ENCODE measurements around the gene TUBB4B. TPM values are rescaled to one million over a fixed set of nuclear protein-coding genes. Genes with fewer than 3 reads are reported as not detected.

TUBB4B gene
- total and polyA plus RNA-seq, 2 experiments from 2014 or later, result 159 to 373 TPM

DNA sequence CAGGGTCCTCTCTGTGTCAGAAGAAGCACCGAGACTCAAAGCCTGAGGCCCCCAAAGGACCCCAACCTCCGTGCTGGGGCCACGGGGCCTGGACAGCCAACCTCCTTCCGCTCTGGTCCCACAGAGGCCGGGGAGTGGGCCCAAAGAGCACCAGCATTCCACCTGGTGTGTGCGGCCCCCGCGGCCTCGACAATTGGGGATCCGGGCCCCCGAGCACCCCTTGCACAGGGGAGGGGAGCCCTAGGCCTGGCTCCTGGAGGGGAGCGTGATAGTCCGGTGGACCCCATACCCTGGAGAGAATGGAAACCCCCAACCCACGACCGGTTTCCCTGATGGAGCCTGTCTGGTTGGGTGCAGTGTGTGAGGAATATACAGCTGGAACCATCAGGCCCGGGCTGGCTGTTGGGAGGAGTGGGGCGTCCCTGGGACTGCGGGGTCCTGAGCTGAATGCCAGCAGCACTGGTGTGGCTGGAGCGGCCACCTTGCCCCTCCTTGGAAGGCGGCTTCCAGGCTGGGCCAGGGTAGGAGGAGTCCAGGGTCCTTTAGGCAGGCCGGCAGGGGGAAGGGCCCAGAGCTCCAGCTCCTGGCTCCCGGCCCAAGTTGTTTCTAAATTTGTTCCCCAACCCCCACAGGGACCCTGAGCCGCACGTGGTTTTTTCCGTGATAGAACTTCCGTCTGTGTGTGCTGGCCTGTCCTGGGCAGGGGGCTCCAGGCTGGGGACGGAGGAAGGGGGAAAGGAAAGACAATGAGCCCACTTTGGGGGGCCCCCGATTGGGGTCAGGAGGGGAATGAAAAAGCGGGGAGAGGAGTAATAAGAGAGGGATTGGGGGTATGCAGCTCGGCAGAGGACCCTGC is 35.6 kb downstream of the TUBB4B start:
- TF ChIP-seq EZH2phosphoT487 (IDR thresholded peaks at IDR 0.05; ENCODE audit: insufficient read depth, low read depth) (no peak), EZH2 (IDR thresholded peaks at IDR 0.05; ENCODE audit: insufficient read depth, poor library complexity, severe bottlenecking) (no peak)

GRCh38 chr9:137277329-137278041 is 36.4 kb downstream of the TUBB4B start, which contains the start of gene TOR4A:
TOR4A (plus strand) TSS chr9:137277726; CDS start chr9:137278690, 964 bp downstream.
- H3K9me2 ChIP-seq (ENCODE audit: insufficient read depth), result no peaks in the 10 kb centered on the region
- no peaks in the 10 kb centered on the region for H4K20me1 ChIP-seq (ENCODE audit: insufficient read depth)
- 5 to 6% methylated on average over 10 to 25 of the region's 25 CpGs for WGBS, 2 experiments (ENCODE audit: low coverage in 1 of 2, low lambda C conversion rate in 2 of 2, missing lambda C conversion rate in 2 of 2)
- no peaks in the 10 kb centered on the region for H3K79me2 ChIP-seq (ENCODE audit: insufficient read depth)
- peak within 1 kb of the TSS; percentile 23; the same call in 1 of the 2 replicates for H3K27ac ChIP-seq
- H3K4me1 ChIP-seq (ENCODE audit: insufficient read depth), result peaks cover 8% of the 10 kb centered on the region
- H3K4me2 ChIP-seq (ENCODE audit: unreplicated experiment), result peak within 1 kb of the TSS; percentile 86
- no peaks in the 10 kb centered on the region for H3K9me3 ChIP-seq (ENCODE audit: low read depth)
- H3F3A ChIP-seq (ENCODE audit: insufficient read depth), result no peaks in the 10 kb centered on the region
- TF ChIP-seq EZH2 (IDR thresholded peaks at IDR 0.05; ENCODE audit: insufficient read depth, poor library complexity, severe bottlenecking) (no peak), EZH2phosphoT487 (IDR thresholded peaks at IDR 0.05; ENCODE audit: insufficient read depth, low read depth) (no peak)
- H2AFZ ChIP-seq, result peak within 1 kb of the TSS; percentile 11; the same call in 1 of the 2 replicates
- peak; percentile 95 for DNase-seq
- in situ Hi-C loops (cut with MboI), result no loop called here
- no peaks in the 10 kb centered on the region for H3K27me3 ChIP-seq (replicated peaks; ENCODE audit: insufficient read depth)
- peak within 1 kb of the TSS; percentile 78 for H3K4me3 ChIP-seq
- no peaks in the 10 kb centered on the region; the same call in 1 of the 2 replicates for H3K36me3 ChIP-seq (ENCODE audit: low read depth)
- H3K9ac ChIP-seq, result peak within 1 kb of the TSS; percentile 71

More for the DNA sequence above, 35.6 kb downstream of the TUBB4B start:
- no peaks in the 10 kb centered on the region for H3K9me2 ChIP-seq (ENCODE audit: insufficient read depth)
- H3K9me3 ChIP-seq (ENCODE audit: low read depth), result no peaks in the 10 kb centered on the region
- H3F3A ChIP-seq (ENCODE audit: insufficient read depth), result no peaks in the 10 kb centered on the region
- H2AFZ ChIP-seq, result no peak overlapping the region
- H3K27ac ChIP-seq, result peak overlapping the region; percentile 23; the same call in 1 of the 2 replicates
- H4K20me1 ChIP-seq (ENCODE audit: insufficient read depth), result no peaks in the 10 kb centered on the region
- no peaks in the 10 kb centered on the region; the same call in 1 of the 2 replicates for H3K36me3 ChIP-seq (ENCODE audit: low read depth)
- peak overlapping the region; percentile 86 for H3K4me2 ChIP-seq (ENCODE audit: unreplicated experiment)
- H3K79me2 ChIP-seq (ENCODE audit: insufficient read depth), result no peaks in the 10 kb centered on the region
- H3K4me3 ChIP-seq, result peak overlapping the region; percentile 78
- H3K4me1 ChIP-seq (ENCODE audit: insufficient read depth), result peaks cover 8% of the 10 kb centered on the region
- peak overlapping the region; percentile 71 for H3K9ac ChIP-seq
- no peaks in the 10 kb centered on the region for H3K27me3 ChIP-seq (replicated peaks; ENCODE audit: insufficient read depth)
- in situ Hi-C loops (cut with MboI), result no loop called here
- peak; percentile 63 for DNase-seq
- 48 to 58% methylated on average over 23 to 30 of the region's 30 CpGs for WGBS, 2 experiments (ENCODE audit: low coverage in 1 of 2, low lambda C conversion rate in 2 of 2, missing lambda C conversion rate in 2 of 2)

DNA sequence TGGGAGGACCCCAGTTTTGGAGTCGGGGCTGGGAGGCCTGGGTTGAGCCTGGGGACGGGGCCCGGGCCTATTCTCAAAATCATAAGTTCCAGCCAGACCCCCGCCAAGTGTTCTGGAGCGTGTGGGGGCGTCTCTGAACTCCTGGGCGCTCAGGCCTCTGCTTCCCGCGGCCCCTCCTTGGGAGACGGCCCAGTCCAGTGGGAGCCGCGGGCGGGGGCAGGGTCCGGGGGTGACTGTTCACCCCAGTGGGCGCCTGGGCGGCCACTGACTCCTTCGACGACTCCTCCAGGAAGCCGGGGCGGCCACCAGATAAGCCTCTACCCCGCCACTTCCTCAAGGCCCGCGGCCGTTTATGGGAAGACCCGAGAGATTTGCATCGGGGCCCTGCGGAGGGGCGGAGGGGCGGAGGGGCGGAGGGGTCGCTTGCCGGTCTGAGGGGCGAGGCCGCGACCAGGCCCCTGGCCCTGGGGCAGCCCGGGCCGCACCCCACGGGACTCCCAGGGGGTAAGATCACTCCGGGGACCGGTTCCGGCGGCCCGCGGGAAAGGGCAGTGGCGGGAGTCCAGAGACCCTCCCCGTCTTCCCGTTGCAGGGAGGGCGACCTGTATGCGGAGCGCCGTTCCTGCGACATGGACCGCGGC is 37.1 kb downstream of the TUBB4B start:
- peaks cover 8% of the 10 kb centered on the region for H3K4me1 ChIP-seq (ENCODE audit: insufficient read depth)
- peak overlapping the region; percentile 20; the same call in 1 of the 2 replicates for H3K27ac ChIP-seq
- in situ Hi-C loops (cut with MboI), result no loop called here
- H3K36me3 ChIP-seq (ENCODE audit: low read depth), result no peaks in the 10 kb centered on the region; the same call in 1 of the 2 replicates
- H3K9ac ChIP-seq, result peak overlapping the region; percentile 71
- peak; percentile 62 for DNase-seq
- H4K20me1 ChIP-seq (ENCODE audit: insufficient read depth), result no peaks in the 10 kb centered on the region
- H3K9me2 ChIP-seq (ENCODE audit: insufficient read depth), result no peaks in the 10 kb centered on the region
- peak overlapping the region; percentile 86 for H3K4me2 ChIP-seq (ENCODE audit: unreplicated experiment)
- H3K27me3 ChIP-seq (replicated peaks; ENCODE audit: insufficient read depth), result no peaks in the 10 kb centered on the region
- no peaks in the 10 kb centered on the region for H3K9me3 ChIP-seq (ENCODE audit: low read depth)
- H2AFZ ChIP-seq, result peak overlapping the region; percentile 11; the same call in 1 of the 2 replicates
- no peaks in the 10 kb centered on the region for H3F3A ChIP-seq (ENCODE audit: insufficient read depth)
- no peaks in the 10 kb centered on the region for H3K79me2 ChIP-seq (ENCODE audit: insufficient read depth)
- peak overlapping the region; percentile 78 for H3K4me3 ChIP-seq
- TF ChIP-seq EZH2phosphoT487 (IDR thresholded peaks at IDR 0.05; ENCODE audit: insufficient read depth, low read depth), result no peak
- no peak for TF ChIP-seq EZH2 (IDR thresholded peaks at IDR 0.05; ENCODE audit: insufficient read depth, poor library complexity, severe bottlenecking)
- WGBS, 2 experiments (ENCODE audit: low coverage in 1 of 2, low lambda C conversion rate in 2 of 2, missing lambda C conversion rate in 2 of 2), result 5% methylated on average over 37 to 54 of the region's 54 CpGs
